GM12878 (cell line): Measurements from ENCODE around the gene KIF5A.

Experiments
- CTCF ChIP-seq, 3 experiments: IDR thresholded peaks in 2 of 3; conservative IDR thresholded peaks in 1 of 3; 2 replicates each; pipeline ENCODE4 v1.5.1; 2011; ENCODE audit warnings: low read depth in 3 of 3, low read length in 3 of 3, mild to moderate bottlenecking in 3 of 3, control low read depth in 2 of 3, moderate library complexity in 2 of 3, inconsistent platforms in 1 of 3, mixed read lengths in 1 of 3; ENCODE audit not compliant: control insufficient read depth in 2 of 3, insufficient read depth in 1 of 3; ENCODE audit errors: extremely low read depth in 1 of 3
- FOS ChIP-seq: IDR thresholded peaks from 3 replicates; pipeline ENCODE4 v1.6.1; 2011; ENCODE audit warnings: borderline replicate concordance; ENCODE audit not compliant: insufficient read length; ENCODE audit errors: extremely low read depth
- HDAC6 ChIP-seq: fragments of 200-600 bp; sonication (generic); IDR thresholded peaks from one replicate; pipeline ENCODE4 v1.8.0; 2017; ENCODE audit warnings: antibody characterized with exemption; ENCODE audit not compliant: unreplicated experiment
- MYC ChIP-seq: IDR thresholded peaks from 2 replicates; pipeline ENCODE4 v1.6.1; 2011; ENCODE audit warnings: mild to moderate bottlenecking, low read length, moderate library complexity, inconsistent platforms; ENCODE audit not compliant: insufficient read depth, insufficient replicate concordance, insufficient read length, severe bottlenecking
- NR2F1 ChIP-seq: fragments of 450-650 bp; conservative IDR thresholded peaks from 2 replicates; pipeline ENCODE4 v1.6.1; 2017; ENCODE audit warnings: mild to moderate bottlenecking
- POLR2A ChIP-seq: IDR thresholded peaks from 2 replicates; pipeline ENCODE4 v1.6.1; 2011; ENCODE audit warnings: low read depth, mild to moderate bottlenecking, low read length
- POLR2AphosphoS5 ChIP-seq: IDR thresholded peaks from 2 replicates; pipeline ENCODE4 v1.6.1; 2011; ENCODE audit warnings: mild to moderate bottlenecking, low read length, inconsistent platforms
- SIN3A ChIP-seq: IDR thresholded peaks from 2 replicates; pipeline ENCODE4 v1.6.1; 2012; ENCODE audit warnings: low read depth, low read length, improper control_type of control experiment
- TCF12 ChIP-seq: IDR thresholded peaks from 2 replicates; pipeline ENCODE4 v1.6.1; 2011; ENCODE audit warnings: low read depth, mild to moderate bottlenecking, low read length
- WRNIP1 ChIP-seq: IDR thresholded peaks from 2 replicates; pipeline ENCODE4 v1.6.1; 2011; ENCODE audit warnings: low read depth, low read length, improper control_type of control experiment, borderline replicate concordance

GRCh38 chr12:57617942-57618341, 68.1 kb downstream of the KIF5A start:
- TF ChIP-seq TCF12 = no peak
- no peak for TF ChIP-seq POLR2AphosphoS5
- no peak for TF ChIP-seq CTCF (IDR thresholded peaks at IDR 0.05 in 2 of 3, conservative IDR thresholded peaks at IDR 0.05 in 1 of 3; ENCODE audit: control insufficient read depth in 2 of 3, extremely low read depth in 1 of 3, insufficient read depth in 1 of 3, low read depth in 3 of 3, low read length in 3 of 3)
- no peak for TF ChIP-seq HDAC6
- TF ChIP-seq NR2F1 = no peak
- no peak for TF ChIP-seq MYC
- TF ChIP-seq SIN3A = no peak
- no peak for TF ChIP-seq WRNIP1
- no peak for TF ChIP-seq POLR2A
- TF ChIP-seq FOS = no peak
